ENCODE data around the gene POMT1. TPM values are rescaled to one million over a fixed set of nuclear protein-coding genes. Genes with fewer than 3 reads are reported as not detected.
"Not testable (repeated sequence)": the region's sequence is repeated elsewhere in the genome, so short reads cannot be mapped to it uniquely, and the experiment has no call there.

POMT1 gene
- total RNA-seq, 1 experiment from 2014 or later: 34.1 TPM

GRCh38 chr9:131454028-131454427 is 48.7 kb upstream of the POMT1 start:
- no peak for DNase-seq
- no peak overlapping the region for H2AFZ ChIP-seq (ENCODE audit: low read length)
- H3K14ac ChIP-seq (ENCODE audit: insufficient read depth, low read length): no peak overlapping the region
- no peaks in the 10 kb centered on the region for H3K9me3 ChIP-seq (ENCODE audit: control insufficient read depth, low read depth, low read length)
- H2BK15ac ChIP-seq (ENCODE audit: low read depth, low read length): no peak overlapping the region
- no peak overlapping the region for H2BK20ac ChIP-seq (ENCODE audit: low read depth, low read length, poor library complexity, severe bottlenecking)
- Mint-ChIP-seq H3K27me3 (ENCODE audit: low read depth) (peaks cover 1% of the 10 kb centered on the region; the same call in 1 of the 2 replicates), H3K4me1 (no peaks in the 10 kb centered on the region), H3K36me3 (ENCODE audit: insufficient read depth in 1 of 3, low read depth in 3 of 3) (peaks cover 55 to 97% (median 96%) of the 10 kb centered on the region in 3 experiments; a peak in 6 of 7 replicates), H3K4me3 (no peak overlapping the region), H3K27ac (no peak overlapping the region), H3K9me3 (no peaks in the 10 kb centered on the region)
- H3K27me3 ChIP-seq (ENCODE audit: insufficient read depth, low read length): no peaks in the 10 kb centered on the region
- no peak overlapping the region for H3K4ac ChIP-seq (ENCODE audit: low read depth, low read length)
- H2BK5ac ChIP-seq (ENCODE audit: insufficient read length, low read length): no peak overlapping the region
- H4K20me1 ChIP-seq (ENCODE audit: control insufficient read depth, insufficient read depth, insufficient read length): no peaks in the 10 kb centered on the region
- H4K91ac ChIP-seq (ENCODE audit: insufficient read length, low read depth, low read length): no peak overlapping the region
- no peak overlapping the region for H4K8ac ChIP-seq (replicated peaks; ENCODE audit: insufficient read length, low read depth, low read length)
- no peak overlapping the region for H3K9ac ChIP-seq (ENCODE audit: extremely low read depth, insufficient read length, low read length)
- no peak overlapping the region for H3T11ph ChIP-seq (ENCODE audit: low read length)
- H3K23ac ChIP-seq (ENCODE audit: insufficient read length, low read depth, low read length): no peak overlapping the region
- TF ChIP-seq, protein P1, sequence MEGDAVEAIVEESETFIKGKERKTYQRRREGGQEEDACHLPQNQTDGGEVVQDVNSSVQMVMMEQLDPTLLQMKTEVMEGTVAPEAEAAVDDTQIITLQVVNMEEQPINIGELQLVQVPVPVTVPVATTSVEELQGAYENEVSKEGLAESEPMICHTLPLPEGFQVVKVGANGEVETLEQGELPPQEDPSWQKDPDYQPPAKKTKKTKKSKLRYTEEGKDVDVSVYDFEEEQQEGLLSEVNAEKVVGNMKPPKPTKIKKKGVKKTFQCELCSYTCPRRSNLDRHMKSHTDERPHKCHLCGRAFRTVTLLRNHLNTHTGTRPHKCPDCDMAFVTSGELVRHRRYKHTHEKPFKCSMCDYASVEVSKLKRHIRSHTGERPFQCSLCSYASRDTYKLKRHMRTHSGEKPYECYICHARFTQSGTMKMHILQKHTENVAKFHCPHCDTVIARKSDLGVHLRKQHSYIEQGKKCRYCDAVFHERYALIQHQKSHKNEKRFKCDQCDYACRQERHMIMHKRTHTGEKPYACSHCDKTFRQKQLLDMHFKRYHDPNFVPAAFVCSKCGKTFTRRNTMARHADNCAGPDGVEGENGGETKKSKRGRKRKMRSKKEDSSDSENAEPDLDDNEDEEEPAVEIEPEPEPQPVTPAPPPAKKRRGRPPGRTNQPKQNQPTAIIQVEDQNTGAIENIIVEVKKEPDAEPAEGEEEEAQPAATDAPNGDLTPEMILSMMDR (conservative IDR thresholded peaks at IDR 0.05): no peak
- H2BK120ac ChIP-seq (ENCODE audit: low read depth, low read length, poor library complexity, severe bottlenecking): no peak overlapping the region
- H3K4me1 ChIP-seq (ENCODE audit: insufficient read depth, low read length): no peaks in the 10 kb centered on the region
- no peaks in the 10 kb centered on the region for H3K23me2 ChIP-seq (ENCODE audit: insufficient read length, low read depth, low read length, poor library complexity, severe bottlenecking)
- no peak overlapping the region for H4K5ac ChIP-seq (ENCODE audit: insufficient read length, low read depth, low read length)
- H3K79me2 ChIP-seq (ENCODE audit: insufficient read depth, low read length): no peaks in the 10 kb centered on the region; the same call in 1 of the 2 replicates
- H3K4me2 ChIP-seq (ENCODE audit: insufficient read depth, insufficient read length, low read length): no peak overlapping the region
- no peak overlapping the region for H3K56ac ChIP-seq (ENCODE audit: insufficient read length, low read depth, low read length)
- no peak overlapping the region for H3K27ac ChIP-seq (ENCODE audit: insufficient read length, low read depth, low read length)
- H3K79me1 ChIP-seq (ENCODE audit: insufficient read depth, low read depth, low read length, poor library complexity, severe bottlenecking): peaks cover 2% of the 10 kb centered on the region
- H2AK5ac ChIP-seq (ENCODE audit: insufficient read length, low read length): no peak overlapping the region
- no peak overlapping the region for H3K18ac ChIP-seq (ENCODE audit: insufficient read length, low read depth, low read length)
- H2BK12ac ChIP-seq (ENCODE audit: insufficient read length, low read depth, low read length): no peak overlapping the region

DNA sequence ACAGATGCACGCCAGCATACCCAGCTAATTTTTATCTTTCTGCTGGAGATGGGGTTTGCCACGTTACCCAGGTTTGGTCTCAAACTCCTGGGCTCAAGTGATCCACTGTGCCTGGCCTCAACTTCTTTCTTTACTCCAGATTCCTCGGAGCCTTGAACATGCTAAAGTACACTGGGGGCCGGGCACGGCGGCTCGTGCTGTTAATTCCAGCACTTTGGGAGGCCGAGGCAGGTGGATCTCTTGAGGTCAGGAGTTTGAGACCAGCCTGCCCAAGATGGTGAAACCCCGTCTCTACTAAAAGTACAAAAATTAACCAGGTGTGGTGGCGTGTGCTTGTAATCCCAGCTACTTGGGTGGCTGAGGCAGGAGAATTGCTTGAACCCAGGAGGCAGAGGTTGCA is 47.1 kb upstream of the POMT1 start:
- H4K20me1 ChIP-seq (ENCODE audit: control insufficient read depth, insufficient read depth, insufficient read length): not testable (repeated sequence)
- peaks cover 54 to 97% (median 96%) of the 10 kb centered on the region in 3 experiments; a peak in 6 of 7 replicates for H3K36me3 Mint-ChIP-seq (ENCODE audit: insufficient read depth in 1 of 3, low read depth in 3 of 3)

More for the DNA sequence above, 47.1 kb upstream of the POMT1 start:
- H2BK5ac ChIP-seq (ENCODE audit: insufficient read length, low read length); H4K91ac ChIP-seq (ENCODE audit: insufficient read length, low read depth, low read length); H3T11ph ChIP-seq (ENCODE audit: low read length); H3K27me3 Mint-ChIP-seq (ENCODE audit: low read depth); DNase-seq; H2AK5ac ChIP-seq (ENCODE audit: insufficient read length, low read length); H3K4me1 ChIP-seq (ENCODE audit: insufficient read depth, low read length); H3K18ac ChIP-seq (ENCODE audit: insufficient read length, low read depth, low read length); H3K79me2 ChIP-seq (ENCODE audit: insufficient read depth, low read length); H2BK15ac ChIP-seq (ENCODE audit: low read depth, low read length); H3K23me2 ChIP-seq (ENCODE audit: insufficient read length, low read depth, low read length, poor library complexity, severe bottlenecking); H2BK120ac ChIP-seq (ENCODE audit: low read depth, low read length, poor library complexity, severe bottlenecking); H2BK12ac ChIP-seq (ENCODE audit: insufficient read length, low read depth, low read length); H3K14ac ChIP-seq (ENCODE audit: insufficient read depth, low read length); H3K9me3 Mint-ChIP-seq; H3K27me3 ChIP-seq (ENCODE audit: insufficient read depth, low read length); H2BK20ac ChIP-seq (ENCODE audit: low read depth, low read length, poor library complexity, severe bottlenecking); H4K5ac ChIP-seq (ENCODE audit: insufficient read length, low read depth, low read length); H3K4me2 ChIP-seq (ENCODE audit: insufficient read depth, insufficient read length, low read length); H3K9ac ChIP-seq (ENCODE audit: extremely low read depth, insufficient read length, low read length); H3K79me1 ChIP-seq (ENCODE audit: insufficient read depth, low read depth, low read length, poor library complexity, severe bottlenecking); H4K8ac ChIP-seq (replicated peaks; ENCODE audit: insufficient read length, low read depth, low read length); H3K4me1 Mint-ChIP-seq; H3K27ac ChIP-seq (ENCODE audit: insufficient read length, low read depth, low read length); H3K23ac ChIP-seq (ENCODE audit: insufficient read length, low read depth, low read length); H3K4ac ChIP-seq (ENCODE audit: low read depth, low read length); H3K4me3 Mint-ChIP-seq; H3K9me3 ChIP-seq (ENCODE audit: control insufficient read depth, low read depth, low read length); H3K56ac ChIP-seq (ENCODE audit: insufficient read length, low read depth, low read length); H2AFZ ChIP-seq (ENCODE audit: low read length): not testable (repeated sequence)
- H3K27ac Mint-ChIP-seq: 0 out of 7 replicates have a peak overlapping the region, but pooled peaks of 1 of the 3 experiments have one; percentile 26
- WGBS (ENCODE audit: extremely low coverage, insufficient read length, low lambda C conversion rate): no CpG with 5 or more reads among the region's 10 CpGs

Measured in H9 (cell line).